H9 (cell line): ENCODE measurements around the gene CCDC142. TPM values are rescaled to one million over a fixed set of nuclear protein-coding genes. Genes with fewer than 3 reads are reported as not detected.

Experiments
- DNase-seq: peaks from one replicate; pipeline ENCODE4 v3.0.0-alpha.2; 2017
- H2AFZ ChIP-seq: one replicate; pipeline ENCODE4 v1.6.1; 2013; ENCODE audit warnings: mild to moderate bottlenecking, low read length, control low read depth, moderate library complexity
- H2AK5ac ChIP-seq: 2 replicates; pipeline ENCODE4 v1.6.1; 2013; ENCODE audit warnings: low read length, control low read depth, mixed read lengths; ENCODE audit not compliant: insufficient read length
- H2BK120ac ChIP-seq: one replicate; pipeline ENCODE4 v1.6.1; 2013; ENCODE audit warnings: low read depth, mild to moderate bottlenecking, low read length, control low read depth, inconsistent platforms; ENCODE audit not compliant: poor library complexity, severe bottlenecking
- H2BK12ac ChIP-seq: 2 replicates; pipeline ENCODE4 v1.6.1; 2013; ENCODE audit warnings: low read length, control low read depth, mixed read lengths, low read depth; ENCODE audit not compliant: insufficient read length
- H2BK15ac ChIP-seq: 2 replicates; pipeline ENCODE4 v1.6.1; 2013; ENCODE audit warnings: low read depth, low read length, control low read depth
- H2BK20ac ChIP-seq: one replicate; pipeline ENCODE4 v1.6.1; 2013; ENCODE audit warnings: low read depth, mild to moderate bottlenecking, low read length, control low read depth, inconsistent platforms; ENCODE audit not compliant: poor library complexity, severe bottlenecking
- H2BK5ac ChIP-seq: 2 replicates; pipeline ENCODE4 v1.6.1; 2013; ENCODE audit warnings: low read length, control low read depth, mixed read lengths; ENCODE audit not compliant: insufficient read length
- H3K14ac ChIP-seq: 2 replicates; pipeline ENCODE4 v1.6.1; 2013; ENCODE audit warnings: low read length, control low read depth; ENCODE audit not compliant: insufficient read depth
- H3K18ac ChIP-seq: 2 replicates; pipeline ENCODE4 v1.6.1; 2013; ENCODE audit warnings: low read depth, mild to moderate bottlenecking, mixed read lengths, low read length, control low read depth; ENCODE audit not compliant: insufficient read length
- H3K23ac ChIP-seq: 2 replicates; pipeline ENCODE4 v1.6.1; 2013; ENCODE audit warnings: low read length, control low read depth, mixed read lengths, low read depth; ENCODE audit not compliant: insufficient read length
- H3K23me2 ChIP-seq: 2 replicates; pipeline ENCODE4 v1.6.1; 2013; ENCODE audit warnings: low read depth, mild to moderate bottlenecking, mixed read lengths, low read length, control low read depth; ENCODE audit not compliant: insufficient read length, poor library complexity, severe bottlenecking
- H3K27ac ChIP-seq: 2 replicates; pipeline ENCODE4 v1.5.1; 2013; ENCODE audit warnings: low read length, control low read depth, mixed read lengths, low read depth; ENCODE audit not compliant: insufficient read length
- H3K27me3 ChIP-seq: 2 replicates; pipeline ENCODE4 v1.6.1; 2013; ENCODE audit warnings: low read length, control low read depth, inconsistent platforms; ENCODE audit not compliant: insufficient read depth
- H3K4ac ChIP-seq: 2 replicates; pipeline ENCODE4 v1.6.1; 2013; ENCODE audit warnings: low read depth, mild to moderate bottlenecking, control low read depth, inconsistent platforms, low read length, moderate library complexity
- H3K4me1 ChIP-seq: 2 replicates; pipeline ENCODE4 v1.6.1; 2013; ENCODE audit warnings: low read length, control low read depth, inconsistent platforms; ENCODE audit not compliant: insufficient read depth
- H3K4me2 ChIP-seq: 2 replicates; pipeline ENCODE4 v1.6.1; 2013; ENCODE audit warnings: low read length, control low read depth, mixed read lengths; ENCODE audit not compliant: insufficient read length, insufficient read depth
- H3K56ac ChIP-seq: 2 replicates; pipeline ENCODE4 v1.6.1; 2013; ENCODE audit warnings: low read depth, mild to moderate bottlenecking, mixed read lengths, low read length, control low read depth; ENCODE audit not compliant: insufficient read length
- H3K79me1 ChIP-seq: 2 replicates; pipeline ENCODE4 v1.6.1; 2013; ENCODE audit warnings: low read depth, mild to moderate bottlenecking, moderate library complexity, low read length, control low read depth, inconsistent platforms; ENCODE audit not compliant: insufficient read depth, poor library complexity, severe bottlenecking
- H3K79me2 ChIP-seq: 2 replicates; pipeline ENCODE4 v1.6.1; 2013; ENCODE audit warnings: low read length, control low read depth, inconsistent platforms; ENCODE audit not compliant: insufficient read depth
- H3K9ac ChIP-seq: 2 replicates; pipeline ENCODE4 v1.6.1; 2013; ENCODE audit warnings: low read length, control low read depth, mixed read lengths; ENCODE audit not compliant: insufficient read length; ENCODE audit errors: extremely low read depth
- H3K9me3 ChIP-seq: one replicate; pipeline ENCODE4 v1.6.1; 2013; ENCODE audit warnings: low read depth, low read length, inconsistent platforms; ENCODE audit not compliant: control insufficient read depth
- H3T11ph ChIP-seq: one replicate; pipeline ENCODE4 v1.6.1; 2013; ENCODE audit warnings: mild to moderate bottlenecking, low read length, control low read depth, inconsistent platforms
- H4K20me1 ChIP-seq: one replicate; pipeline ENCODE4 v1.6.1; 2013; ENCODE audit not compliant: control insufficient read depth, insufficient read length, insufficient read depth
- H4K5ac ChIP-seq: 2 replicates; pipeline ENCODE4 v1.6.1; 2013; ENCODE audit warnings: low read depth, mild to moderate bottlenecking, mixed read lengths, low read length, control low read depth; ENCODE audit not compliant: insufficient read length
- H4K8ac ChIP-seq: replicated peaks from 2 replicates; pipeline ENCODE4 v1.6.1; 2013; ENCODE audit warnings: low read length, control low read depth, mixed read lengths, low read depth; ENCODE audit not compliant: insufficient read length
- H4K91ac ChIP-seq: 2 replicates; pipeline ENCODE4 v1.6.1; 2013; ENCODE audit warnings: low read depth, mild to moderate bottlenecking, moderate library complexity, mixed read lengths, low read length, control low read depth; ENCODE audit not compliant: insufficient read length
- H3K27ac Mint-ChIP-seq, 3 experiments: 2 replicates in 2 of 3; 3 replicates in 1 of 3; pipeline ENCODE4 v1.8.0; 2020 to 2021; ENCODE audit warnings: mixed read lengths in 3 of 3, mild to moderate bottlenecking in 1 of 3, moderate library complexity in 1 of 3
- H3K27me3 Mint-ChIP-seq: 2 replicates; pipeline ENCODE4 v1.8.0; 2021; ENCODE audit warnings: low read depth, mild to moderate bottlenecking, moderate library complexity, mixed read lengths
- H3K36me3 Mint-ChIP-seq, 3 experiments: 2 replicates in 2 of 3; 3 replicates in 1 of 3; pipeline ENCODE4 v1.8.0; 2020 to 2021; ENCODE audit warnings: low read depth in 3 of 3, mixed read lengths in 3 of 3; ENCODE audit not compliant: insufficient read depth in 1 of 3
- H3K4me1 Mint-ChIP-seq, 2 experiments: 2 replicates each; pipeline ENCODE4 v1.8.0; 2020; ENCODE audit warnings: mixed read lengths in 2 of 2
- H3K4me3 Mint-ChIP-seq, 2 experiments: 2 replicates in 1 of 2; 3 replicates in 1 of 2; pipeline ENCODE4 v1.8.0; 2020 to 2021; ENCODE audit warnings: mild to moderate bottlenecking in 2 of 2, mixed read lengths in 2 of 2, moderate library complexity in 1 of 2
- H3K9me3 Mint-ChIP-seq, 2 experiments: 2 replicates in 1 of 2; 3 replicates in 1 of 2; pipeline ENCODE4 v1.8.0; 2020; ENCODE audit warnings: mild to moderate bottlenecking in 2 of 2, mixed read lengths in 2 of 2, moderate library complexity in 1 of 2
- CTCF ChIP-seq: fragments of 200-600 bp; sonication (generic); conservative IDR thresholded peaks from 3 replicates; pipeline ENCODE4 v1.8.0; 2021; ENCODE audit warnings: antibody characterized with exemption, mild to moderate bottlenecking
- WGBS: extraction: QIAGEN DNeasy Blood & Tissue Kit; methylation state at CpG from one replicate; pipeline ENCODE4 v1.1.7; 2013; ENCODE audit warnings: missing lambda C conversion rate, low lambda C conversion rate, mixed read lengths; ENCODE audit not compliant: insufficient read length; ENCODE audit errors: extremely low coverage; 5-methylcytosine and 5-hydroxymethylcytosine counted together
- total RNA-seq: library from RNA; stranded (reverse); gene quantifications from 2 replicates; pipeline ENCODE4 v1.2.1, GENCODE V29; 2021

Gene CCDC142
- total RNA-seq, 1 experiment from 2014 or later: 21.5 TPM

- Histone ChIP-seq H2BK5ac (no peak overlapping the region), H3T11ph (no peak overlapping the region), H3K9ac (no peak overlapping the region), H3K27ac (no peak overlapping the region), H3K14ac (no peak overlapping the region), H2AK5ac (no peak overlapping the region), H3K18ac (no peak overlapping the region), H2AFZ (no peak overlapping the region), H3K23ac (no peak overlapping the region), H4K8ac (no peak overlapping the region), H4K5ac (no peak overlapping the region), H3K23me2 (peaks cover 11% of the 10 kb centered on the region), H2BK120ac (no peak overlapping the region), H3K9me3 (no peaks in the 10 kb centered on the region), H3K79me2 (peaks cover 21% of the 10 kb centered on the region; the same call in 1 of the 2 replicates), H3K4me2 (no peak overlapping the region), H3K27me3 (no peaks in the 10 kb centered on the region), H3K79me1 (peaks cover 7% of the 10 kb centered on the region), H3K56ac (no peak overlapping the region), H4K20me1 (no peaks in the 10 kb centered on the region), H3K4me1 (peaks cover 3% of the 10 kb centered on the region; the same call in 1 of the 2 replicates), H3K4ac (no peak overlapping the region), H4K91ac (no peak overlapping the region), H2BK15ac (no peak overlapping the region), H2BK20ac (no peak overlapping the region), H2BK12ac (no peak overlapping the region)
- H3K4me1 Mint-ChIP-seq: peaks cover 31 to 40% of the 10 kb centered on the region in 2 experiments
- H3K4me3 Mint-ChIP-seq: peak overlapping the region; percentile 19 to 95; a peak in 4 of 5 replicates
- TF ChIP-seq CTCF: no peak; the same call in 2 of the 3 replicates
- H3K9me3 Mint-ChIP-seq: no peaks in the 10 kb centered on the region
- peak overlapping the region in 2 of 3 experiments; percentile 48 to 62; a peak in 4 of 7 replicates for H3K27ac Mint-ChIP-seq
- H3K36me3 Mint-ChIP-seq: peaks cover 13 to 39% (median 28%) of the 10 kb centered on the region in 3 experiments
- no peaks in the 10 kb centered on the region; the same call in 1 of the 2 replicates for H3K27me3 Mint-ChIP-seq
- DNase-seq: no peak
- no CpG with 5 or more reads among the region's 1 CpG for WGBS
Measured at GRCh38 chr2:74438248-74438647, 44.5 kb downstream of the CCDC142 start.
